ENCODE data around the gene CPSF7.
"Not testable (repeated sequence)": the region's sequence is repeated elsewhere in the genome, so short reads cannot be mapped to it uniquely, and the experiment has no call there.

Gene CPSF7

GRCh38 chr11:61429691-61430582, at the start of gene CPSF7, which contains the start of gene SDHAF2:
Gene CPSF7 (minus strand): TSS chr11:61429975. CDS start chr11:61429235, 740 bp downstream.
Gene SDHAF2 (plus strand): TSS chr11:61430124. CDS start chr11:61430147, 23 bp downstream.
- DNase-seq: peak; percentile 92

- DNase-seq: no peak
Observed at GRCh38 chr11:61477727-61478148, 48.0 kb upstream of the CPSF7 start.

- no peak for DNase-seq
Observed at GRCh38 chr11:61477126-61477525, 47.4 kb upstream of the CPSF7 start.

GRCh38 chr11:61476371-61476770, 46.6 kb upstream of the CPSF7 start:
- peak; percentile 92 for DNase-seq

GRCh38 chr11:61475433-61475832, 45.7 kb upstream of the CPSF7 start:
- DNase-seq: no peak

- no peak for DNase-seq
Observed at GRCh38 chr11:61474013-61474643, 44.4 kb upstream of the CPSF7 start.

- no peak for DNase-seq
Observed at GRCh38 chr11:61473370-61474012, 43.7 kb upstream of the CPSF7 start.

GRCh38 chr11:61472868-61473267, 43.1 kb upstream of the CPSF7 start:
- no peak for DNase-seq

GRCh38 chr11:61472282-61472681, 42.5 kb upstream of the CPSF7 start:
- DNase-seq: peak; percentile 28

- DNase-seq: no peak
Observed at GRCh38 chr11:61468002-61468401, 38.2 kb upstream of the CPSF7 start.

GRCh38 chr11:61467602-61468001, 37.8 kb upstream of the CPSF7 start:
- not testable (repeated sequence) for DNase-seq

- no peak for DNase-seq
Observed at GRCh38 chr11:61460986-61461385, 31.2 kb upstream of the CPSF7 start.

- no peak for DNase-seq
Observed at GRCh38 chr11:61460474-61460881, 30.7 kb upstream of the CPSF7 start.

GRCh38 chr11:61454520-61454919, 24.7 kb upstream of the CPSF7 start:
- no peak for DNase-seq

GRCh38 chr11:61453695-61454094, 23.9 kb upstream of the CPSF7 start:
- DNase-seq: no peak

GRCh38 chr11:61452825-61453224, 23.1 kb upstream of the CPSF7 start:
- DNase-seq: no peak

GRCh38 chr11:61448552-61448927, 18.8 kb upstream of the CPSF7 start:
- DNase-seq: no peak

GRCh38 chr11:61447601-61448551, 18.1 kb upstream of the CPSF7 start:
- no peak for DNase-seq

- peak; percentile 89 for DNase-seq
Observed at GRCh38 chr11:61446211-61446651, 16.5 kb upstream of the CPSF7 start.

- DNase-seq: no peak
Observed at GRCh38 chr11:61445516-61445915, 15.7 kb upstream of the CPSF7 start.

GRCh38 chr11:61442616-61443015, 12.8 kb upstream of the CPSF7 start:
- DNase-seq: no peak

- DNase-seq: no peak
Observed at GRCh38 chr11:61439615-61440014, 9.8 kb upstream of the CPSF7 start.
